Stimulated activated CD4-positive, alpha-beta T cell treated with anti-CD3 and anti-CD28 coated beads, Interleukin-4, amount 100 ng/mL, for 48 hours (primary cell): ENCODE results near the gene MRM2.
A peak's percentile ranks its signal among the peaks of the same experiment; 100 is the strongest.

ENCODE experiments used
- DNase-seq, 2 donors: peaks; one replicate each; pipeline ENCODE4 v3.0.0-alpha.2; 2020; ENCODE audit warnings: low read depth in 2 of 2

MRM2 gene

GRCh38 chr7:2222516-2222915, 19.5 kb downstream of the MRM2 start:
- no peak for DNase-seq

- no peak for DNase-seq
Observed at GRCh38 chr7:2220954-2221353, 21.1 kb downstream of the MRM2 start.

DNA sequence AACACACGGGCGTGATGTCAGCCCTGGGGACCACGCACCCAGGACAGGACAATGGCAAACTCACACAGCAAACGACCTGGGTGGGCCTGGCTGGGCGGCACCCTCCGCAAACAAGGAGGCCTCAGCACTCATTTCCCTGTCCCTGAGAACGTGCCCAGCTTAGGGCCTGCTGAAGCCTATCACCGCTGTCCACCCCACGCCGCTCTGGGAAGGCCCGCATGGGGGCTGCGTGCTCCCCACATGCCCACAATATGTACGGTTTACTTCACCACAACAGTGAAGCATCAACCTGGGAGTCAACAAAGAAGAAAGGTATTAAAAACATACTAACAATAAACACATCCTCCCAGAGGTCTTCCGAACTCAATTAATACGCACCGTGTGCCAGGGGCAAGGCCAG, 21.5 kb downstream of the MRM2 start:
- no peak for DNase-seq

DNA sequence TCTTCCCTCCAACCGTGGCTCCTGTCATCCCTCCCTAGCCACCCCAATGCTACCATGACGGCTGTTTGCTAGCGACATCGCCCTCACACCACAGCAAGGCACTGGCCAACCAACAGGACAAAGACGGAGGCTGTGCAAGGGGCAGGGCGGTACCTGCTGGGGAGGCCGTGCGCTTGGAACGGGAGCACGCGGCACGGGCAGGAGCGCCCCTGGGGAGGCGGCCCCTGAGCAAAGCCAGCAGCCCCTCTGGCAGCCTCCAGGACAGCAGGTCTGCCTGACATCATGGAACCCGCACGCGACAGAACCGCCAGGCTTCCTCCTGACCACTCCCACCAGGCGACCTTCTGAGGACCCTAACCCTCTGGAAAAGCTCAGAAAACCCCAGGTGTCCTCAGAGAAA, 22.0 kb downstream of the MRM2 start:
- no peak for DNase-seq

GRCh38 chr7:2219606-2220005, 22.4 kb downstream of the MRM2 start:
- no peak for DNase-seq

- no peak for DNase-seq
Observed at GRCh38 chr7:2219136-2219535, 22.9 kb downstream of the MRM2 start.

GRCh38 chr7:2218444-2218785, 23.6 kb downstream of the MRM2 start:
- DNase-seq: no peak

DNA sequence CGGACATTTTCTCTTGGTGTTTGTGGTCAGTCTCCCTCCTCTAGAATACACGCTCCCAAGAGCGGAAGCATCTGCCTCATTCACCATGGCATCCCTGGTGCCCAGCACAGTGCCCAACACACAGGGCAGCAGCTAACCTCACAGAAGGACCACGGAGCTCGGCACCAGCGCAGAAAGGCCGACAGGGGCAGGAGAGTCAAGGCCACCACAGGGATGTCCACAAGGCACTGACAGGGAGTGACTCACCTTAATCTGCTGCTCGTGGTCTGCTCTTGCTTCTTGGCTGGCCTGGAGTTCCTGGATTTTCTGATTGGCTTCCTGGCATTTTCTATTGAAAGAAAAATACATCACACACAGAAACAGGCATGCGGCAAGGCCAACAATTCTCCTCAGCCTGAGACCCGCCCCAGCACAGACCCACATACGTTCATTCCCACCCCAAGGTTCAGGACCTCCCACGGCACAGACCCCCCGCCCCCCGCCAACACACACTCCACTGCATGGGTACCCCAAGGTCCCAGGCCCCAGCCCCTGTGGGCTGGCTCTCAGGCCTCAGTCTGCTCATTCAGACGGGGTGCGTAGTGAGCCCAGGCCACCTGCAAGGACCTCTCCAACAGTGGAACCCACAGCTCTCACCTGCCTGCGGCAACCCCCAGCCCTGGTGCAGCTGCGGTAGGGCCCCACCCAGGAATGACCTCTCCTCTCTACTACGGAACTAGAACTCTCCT, 24.1 kb downstream of the MRM2 start:
- DNase-seq: no peak

DNA sequence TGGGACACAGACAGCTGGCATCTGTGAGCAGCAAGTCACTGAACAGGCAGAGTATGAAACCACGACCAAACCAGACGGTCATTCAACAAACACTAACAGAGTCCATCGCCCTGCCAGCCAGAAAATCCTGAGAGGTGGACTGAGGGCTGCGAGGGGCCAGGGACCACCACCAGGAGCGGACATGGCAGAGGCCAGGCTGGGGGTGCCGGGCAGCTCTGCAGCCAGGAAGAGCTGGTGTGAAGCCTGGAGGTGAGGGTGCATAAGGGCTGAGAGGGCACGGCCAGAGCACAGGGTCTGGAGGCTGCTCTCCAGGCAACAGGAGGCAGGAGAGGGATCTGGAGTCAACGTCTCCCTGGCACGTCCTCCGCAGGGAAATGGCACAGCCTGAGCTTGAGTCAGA, 24.8 kb downstream of the MRM2 start:
- no peak for DNase-seq

GRCh38 chr7:2215851-2216250, 26.2 kb downstream of the MRM2 start:
- DNase-seq: no peak

GRCh38 chr7:2214636-2215035, 27.4 kb downstream of the MRM2 start:
- DNase-seq: no peak

DNA sequence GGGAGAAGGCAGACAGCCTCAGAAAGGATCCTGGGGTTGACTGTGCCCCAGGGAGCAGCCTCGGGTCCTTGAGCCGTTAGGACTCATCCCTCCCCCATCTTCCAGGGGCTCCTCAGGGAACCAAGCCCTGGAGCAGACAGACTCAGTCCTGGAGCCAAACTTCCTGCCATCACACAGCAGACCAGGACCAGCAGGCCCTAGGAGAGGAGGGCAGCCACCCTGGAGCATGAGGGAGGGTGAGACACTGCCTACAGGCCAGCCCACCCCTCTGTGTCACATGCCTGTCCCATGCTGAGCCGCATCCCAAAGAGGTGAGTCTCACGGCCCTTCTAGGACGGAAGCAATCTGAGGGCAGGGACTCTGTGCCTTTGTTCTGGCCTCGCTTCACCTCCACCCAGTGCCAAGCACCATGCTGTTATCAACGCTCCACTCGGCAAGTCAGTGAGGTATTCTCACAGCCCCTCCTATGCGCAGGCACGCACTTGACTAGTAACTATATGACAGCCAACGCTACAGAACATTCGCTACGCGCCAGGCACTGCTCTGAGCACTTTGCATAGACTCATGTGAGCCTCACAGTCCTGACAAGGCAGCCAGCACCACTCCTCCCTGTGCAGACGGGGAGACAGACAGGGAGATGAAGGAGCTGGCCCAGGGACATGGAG, 28.3 kb downstream of the MRM2 start:
- DNase-seq: no peak

DNA sequence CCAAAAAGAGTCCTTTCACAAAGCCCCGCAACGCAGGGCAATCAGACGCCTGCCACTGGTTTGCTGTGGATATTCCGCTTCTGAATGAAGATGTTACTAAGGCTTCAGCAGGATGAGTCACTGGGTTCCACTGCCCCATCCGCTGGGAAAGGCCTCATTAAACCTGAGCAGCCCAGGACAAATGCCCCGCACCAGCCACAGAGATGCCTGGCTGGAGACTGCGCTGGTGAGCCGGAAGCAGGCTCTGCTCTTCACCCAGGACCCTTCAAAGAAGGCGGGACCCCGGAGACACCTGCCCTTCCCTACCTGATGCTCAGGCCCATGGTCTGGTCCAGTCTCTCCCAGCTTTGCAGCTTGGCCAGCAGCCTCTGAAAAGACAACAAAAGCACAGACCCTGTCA, 29.1 kb downstream of the MRM2 start:
- no peak for DNase-seq

- DNase-seq: no peak
Observed at GRCh38 chr7:2211926-2212325, 30.1 kb downstream of the MRM2 start.

DNA sequence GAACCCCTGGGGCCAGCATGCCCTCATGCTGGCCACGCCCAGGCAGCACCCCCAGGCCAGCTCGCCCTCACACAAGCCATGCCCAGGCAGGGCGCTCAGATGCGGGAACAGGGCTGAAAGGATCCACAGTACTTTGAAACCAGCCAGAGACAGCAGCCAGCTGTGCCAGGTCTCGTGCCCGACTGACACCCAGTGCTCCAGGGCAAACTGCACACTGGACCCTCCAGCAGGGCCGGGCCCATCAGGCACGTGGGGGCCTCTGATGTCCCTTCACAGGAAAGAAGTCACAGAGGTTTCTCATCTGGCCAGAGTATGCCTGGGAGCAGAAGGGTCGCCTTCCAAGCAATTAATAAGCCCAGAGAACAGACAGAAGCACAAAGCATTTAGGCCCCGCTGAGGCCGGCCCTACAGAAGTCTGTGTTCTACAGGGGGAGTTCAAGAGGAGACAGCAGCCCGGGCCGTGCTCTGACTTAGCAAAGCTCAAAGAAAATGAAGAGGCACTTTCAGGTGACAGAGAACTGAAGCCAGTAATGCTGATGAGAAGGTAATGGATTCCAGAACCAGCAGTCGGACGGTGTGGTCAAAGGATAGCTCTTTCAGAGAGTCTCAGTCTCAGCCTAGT, 30.6 kb downstream of the MRM2 start:
- no peak for DNase-seq

DNA sequence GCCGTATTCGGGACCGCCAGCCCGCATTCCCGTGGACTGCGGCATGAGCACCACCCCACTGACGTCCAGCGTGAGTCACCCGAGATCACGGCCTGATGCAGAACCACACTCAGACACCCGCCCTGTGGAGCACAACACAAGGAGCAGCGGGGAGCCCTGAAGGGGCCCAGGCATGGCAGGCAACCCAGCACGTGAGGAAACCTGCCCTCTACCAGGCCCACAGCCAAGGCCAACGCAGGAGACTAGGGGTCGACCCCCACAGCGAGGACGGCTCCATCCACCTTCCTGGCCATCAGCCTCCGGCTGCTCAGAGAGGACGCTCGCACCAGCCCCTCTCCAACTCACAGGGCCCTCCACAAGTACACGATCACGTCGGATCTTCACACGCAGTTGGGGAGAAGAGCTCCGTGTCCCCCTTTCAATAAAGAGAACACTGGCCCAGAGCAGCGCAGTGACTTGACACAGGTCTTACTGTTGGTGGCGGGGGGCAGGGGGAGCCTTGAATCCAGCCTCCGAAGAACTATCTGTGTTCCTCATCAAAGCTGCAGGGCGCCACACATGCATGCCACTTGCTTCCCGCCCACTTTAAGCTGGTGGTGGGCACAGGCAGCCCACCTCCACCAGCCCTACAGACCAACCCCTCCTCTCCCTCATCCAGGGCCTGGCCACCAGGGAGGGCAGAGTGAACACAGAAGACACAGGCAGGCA, 31.3 kb downstream of the MRM2 start:
- no peak for DNase-seq

GRCh38 chr7:2209961-2210323, 32.1 kb downstream of the MRM2 start:
- no peak for DNase-seq

GRCh38 chr7:2209146-2209960, 32.7 kb downstream of the MRM2 start:
- peak; percentile 11 to 20 for DNase-seq

- no peak for DNase-seq
Observed at GRCh38 chr7:2208712-2209111, 33.3 kb downstream of the MRM2 start.

- DNase-seq: no peak
Observed at GRCh38 chr7:2205036-2205780, 36.8 kb downstream of the MRM2 start.

DNA sequence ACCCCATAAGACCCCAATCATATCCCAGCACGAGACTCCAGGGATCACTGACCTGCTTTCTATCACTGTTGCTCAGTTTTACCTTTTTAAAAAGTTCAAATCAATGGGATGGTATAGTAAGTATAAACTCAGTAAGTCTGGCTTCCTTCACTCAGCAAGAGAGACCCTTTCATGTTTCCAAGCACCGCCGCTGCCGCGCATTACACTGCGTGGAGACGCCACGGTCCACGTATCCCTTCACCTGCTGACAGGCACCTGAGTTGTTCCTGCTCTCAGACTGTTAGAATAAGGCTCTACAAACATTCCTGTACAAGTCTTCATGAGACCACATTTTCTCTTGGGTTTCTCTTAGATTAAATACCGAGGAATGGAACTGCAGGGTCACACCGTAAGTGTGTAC, 37.6 kb downstream of the MRM2 start:
- no peak for DNase-seq
